ENCODE results near the gene PTPN21. TPM values are rescaled to one million over a fixed set of nuclear protein-coding genes. Genes with fewer than 3 reads are reported as not detected.

The PTPN21 gene
- total RNA-seq, 1 donor from 2014 or later: 0.31 TPM

GRCh38 chr14:88563845-88564244, 9.0 kb upstream of the PTPN21 start:
- Mint-ChIP-seq H3K9me3 (peaks cover 4% of the 10 kb centered on the region), H3K4me1 (peaks cover 18% of the 10 kb centered on the region), H3K27ac (peak overlapping the region; percentile 61), H3K27me3 (peaks cover 4% of the 10 kb centered on the region), H3K36me3 (ENCODE audit: low read depth) (peaks cover 26% of the 10 kb centered on the region), H3K4me3 (peak overlapping the region; percentile 96)
- intact Hi-C loops (cut with micrococcal nuclease): loop anchor here (1.0 to 10.0 kb wide), 16 partner anchors 9 to 1833 kb away; partner anchors contain the start of genes CALM1, EFCAB11, EML5 and GALC
- CTCF ChIA-PET: no interaction called here
- TF ChIP-seq, protein P1, sequence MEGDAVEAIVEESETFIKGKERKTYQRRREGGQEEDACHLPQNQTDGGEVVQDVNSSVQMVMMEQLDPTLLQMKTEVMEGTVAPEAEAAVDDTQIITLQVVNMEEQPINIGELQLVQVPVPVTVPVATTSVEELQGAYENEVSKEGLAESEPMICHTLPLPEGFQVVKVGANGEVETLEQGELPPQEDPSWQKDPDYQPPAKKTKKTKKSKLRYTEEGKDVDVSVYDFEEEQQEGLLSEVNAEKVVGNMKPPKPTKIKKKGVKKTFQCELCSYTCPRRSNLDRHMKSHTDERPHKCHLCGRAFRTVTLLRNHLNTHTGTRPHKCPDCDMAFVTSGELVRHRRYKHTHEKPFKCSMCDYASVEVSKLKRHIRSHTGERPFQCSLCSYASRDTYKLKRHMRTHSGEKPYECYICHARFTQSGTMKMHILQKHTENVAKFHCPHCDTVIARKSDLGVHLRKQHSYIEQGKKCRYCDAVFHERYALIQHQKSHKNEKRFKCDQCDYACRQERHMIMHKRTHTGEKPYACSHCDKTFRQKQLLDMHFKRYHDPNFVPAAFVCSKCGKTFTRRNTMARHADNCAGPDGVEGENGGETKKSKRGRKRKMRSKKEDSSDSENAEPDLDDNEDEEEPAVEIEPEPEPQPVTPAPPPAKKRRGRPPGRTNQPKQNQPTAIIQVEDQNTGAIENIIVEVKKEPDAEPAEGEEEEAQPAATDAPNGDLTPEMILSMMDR (IDR thresholded peaks at IDR 0.05): no peak
- POLR2A ChIA-PET: no interaction called here
- DNase-seq (no peak), ATAC-seq (ENCODE audit: low read depth) (no peak)

GRCh38 chr14:88562831-88563686, 8.3 kb upstream of the PTPN21 start, which contains the start of gene ZC3H14:
ZC3H14 (plus strand) TSS chr14:88563037; CDS start chr14:88563134, 97 bp downstream.
- intact Hi-C loops (cut with micrococcal nuclease): loop anchor here (1.0 to 10.0 kb wide), 16 partner anchors 8 to 1834 kb away; partner anchors contain the start of genes CALM1, EFCAB11, EML5 and GALC
- TF ChIP-seq, protein P1 (IDR thresholded peaks at IDR 0.05): no peak
- peaks cover 19% of the 10 kb centered on the region for H3K36me3 Mint-ChIP-seq (ENCODE audit: low read depth)
- peak within 1 kb of the TSS; percentile 86 for H3K27ac Mint-ChIP-seq
- CTCF ChIA-PET: no interaction called here
- peaks cover 6% of the 10 kb centered on the region for H3K27me3 Mint-ChIP-seq
- POLR2A ChIA-PET: no interaction called here
- ATAC-seq (ENCODE audit: low read depth) (peak; percentile 97), DNase-seq (peak; percentile 87)
- peaks cover 2% of the 10 kb centered on the region for H3K9me3 Mint-ChIP-seq
- peaks cover 18% of the 10 kb centered on the region for H3K4me1 Mint-ChIP-seq
- peak within 1 kb of the TSS; percentile 96 for H3K4me3 Mint-ChIP-seq

DNA sequence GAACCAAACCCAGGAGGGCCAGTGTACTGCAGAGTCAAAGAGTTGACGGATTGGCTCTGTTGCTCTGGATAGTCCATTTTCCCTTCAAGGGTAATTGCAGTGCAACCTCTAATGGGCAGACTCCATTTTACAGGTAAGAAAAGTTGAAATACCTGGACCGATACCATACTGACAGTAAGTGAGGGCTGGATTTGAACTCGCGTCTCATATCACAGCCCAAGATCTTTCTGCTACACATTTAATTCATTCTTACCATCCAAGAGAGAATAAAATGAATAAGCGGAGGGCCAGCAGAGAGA, 7.7 kb upstream of the PTPN21 start:
- POLR2A ChIA-PET: no interaction called here
- peaks cover 6% of the 10 kb centered on the region for H3K27me3 Mint-ChIP-seq
- no peaks in the 10 kb centered on the region for H3K9me3 Mint-ChIP-seq
- H3K36me3 Mint-ChIP-seq (ENCODE audit: low read depth): peaks cover 14% of the 10 kb centered on the region
- peaks cover 18% of the 10 kb centered on the region for H3K4me1 Mint-ChIP-seq
- intact Hi-C loops (cut with micrococcal nuclease): loop anchor here (2.0 to 10.0 kb wide), 15 partner anchors 38 to 1835 kb away; partner anchors contain the start of genes CALM1, EFCAB11, EML5 and GALC
- DNase-seq (no peak), ATAC-seq (ENCODE audit: low read depth) (no peak)
- peak overlapping the region; percentile 86 for H3K27ac Mint-ChIP-seq
- CTCF ChIA-PET: no interaction called here
- peak overlapping the region; percentile 96 for H3K4me3 Mint-ChIP-seq
- TF ChIP-seq, protein P1 (IDR thresholded peaks at IDR 0.05): no peak

DNA sequence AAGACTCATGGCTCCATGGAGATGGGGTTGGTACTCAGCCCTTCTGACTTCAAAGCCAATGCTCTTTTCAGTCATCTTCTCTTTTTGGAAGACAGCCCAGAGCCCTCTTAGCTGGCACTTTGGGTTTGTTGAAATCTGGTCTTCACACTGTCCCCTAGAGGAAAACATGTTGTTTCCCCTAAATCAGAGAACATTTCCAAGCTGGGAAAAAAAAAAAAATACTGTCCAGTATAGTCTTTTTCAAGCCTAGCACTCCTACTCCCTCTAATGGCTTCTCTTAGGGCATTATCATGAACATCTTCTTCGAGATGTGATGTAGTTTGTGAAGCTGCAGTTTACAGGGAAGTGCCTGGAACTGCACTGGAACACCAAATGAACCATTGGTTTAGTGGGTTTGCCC, 5.0 kb upstream of the PTPN21 start:
- intact Hi-C loops (cut with micrococcal nuclease): loop anchor here (5.0 to 10.0 kb wide), 12 partner anchors 68 to 1837 kb away; partner anchors contain the start of genes CALM1, EML5, GALC and KCNK10
- TF ChIP-seq, protein P1 (IDR thresholded peaks at IDR 0.05): no peak
- ATAC-seq (ENCODE audit: low read depth) (no peak), DNase-seq (no peak)
- ChIA-PET POLR2A (interaction anchor here (0.7 kb wide), 1 partner anchor 430 kb away, joined by 3 read pairs; no protein-coding TSS in a partner anchor), CTCF (no interaction called here)
- Mint-ChIP-seq H3K4me3 (no peak overlapping the region), H3K27ac (no peak overlapping the region), H3K36me3 (ENCODE audit: low read depth) (peaks cover 10% of the 10 kb centered on the region), H3K4me1 (peaks cover 17% of the 10 kb centered on the region), H3K9me3 (no peaks in the 10 kb centered on the region), H3K27me3 (peaks cover 18% of the 10 kb centered on the region)

GRCh38 chr14:88556581-88556980, 1.8 kb upstream of the PTPN21 start:
- ChIA-PET POLR2A (no interaction called here), CTCF (no interaction called here)
- no peak for DNase-seq

More at GRCh38 chr14:88556581-88556980, 1.8 kb upstream of the PTPN21 start:
- H3K4me1 Mint-ChIP-seq: peaks cover 16% of the 10 kb centered on the region
- H3K4me3 Mint-ChIP-seq: no peak overlapping the region
- no peaks in the 10 kb centered on the region for H3K36me3 Mint-ChIP-seq (ENCODE audit: low read depth)
- intact Hi-C loops (cut with micrococcal nuclease): no loop called here
- TF ChIP-seq, protein P1 (IDR thresholded peaks at IDR 0.05): no peak
- no peak for ATAC-seq (ENCODE audit: low read depth)
- no peak overlapping the region for H3K27ac Mint-ChIP-seq
- no peaks in the 10 kb centered on the region for H3K9me3 Mint-ChIP-seq
- peaks cover 40% of the 10 kb centered on the region for H3K27me3 Mint-ChIP-seq

Data from activated B cell treated with CpG ODN at 0.5 μM for 24 hours (primary cell).